DMS79 (cell line): ENCODE measurements around the gene ZDHHC11.
"Not testable (repeated sequence)": the region's sequence is repeated elsewhere in the genome, so short reads cannot be mapped to it uniquely, and the experiment has no call there.

Experiments used
- DNase-seq: peaks from one replicate; lab custom pipeline; 2025; lab: John Stamatoyannopoulos, UW

ZDHHC11 gene

DNA sequence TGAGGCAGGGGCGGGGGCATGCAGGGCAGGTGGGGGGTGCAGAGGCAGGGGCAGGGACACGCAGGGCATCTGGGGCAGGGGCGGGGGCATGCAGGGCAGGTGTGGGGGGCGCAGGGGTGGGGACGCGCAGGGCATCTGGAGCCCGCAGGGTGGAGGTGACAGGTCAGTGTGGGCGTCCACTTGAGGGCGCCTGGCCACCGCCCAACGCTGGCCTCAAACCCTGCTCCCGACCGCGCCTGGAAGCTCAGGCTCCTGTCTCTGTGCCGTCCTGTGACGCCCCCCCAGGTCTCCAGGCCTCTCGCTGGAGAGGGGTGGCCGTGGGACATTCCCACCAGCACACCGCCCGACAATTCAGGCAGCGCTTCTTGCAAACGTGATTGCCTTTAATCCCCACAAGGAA is 6.9 kb downstream of the ZDHHC11 start:
- not testable (repeated sequence) for DNase-seq

DNA sequence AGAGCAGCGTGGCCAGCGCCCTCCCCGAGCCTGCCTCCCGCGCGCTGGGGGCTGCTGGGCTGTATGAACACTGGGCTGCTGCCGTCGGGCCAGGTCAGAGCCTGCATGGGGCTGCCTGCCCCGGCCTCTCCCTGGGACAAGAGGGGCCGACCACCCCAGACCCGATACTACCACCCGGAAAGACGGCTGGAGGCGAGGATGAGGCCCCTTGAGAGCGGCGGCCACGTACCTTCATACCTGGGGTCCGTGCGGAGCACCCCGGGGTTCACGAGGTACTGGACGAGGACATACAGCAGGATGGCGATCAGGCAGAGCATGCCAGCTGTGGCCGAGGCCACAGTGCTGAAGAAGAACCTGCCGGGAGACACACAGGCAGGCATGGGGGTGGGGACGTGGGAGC is 7.4 kb downstream of the ZDHHC11 start:
- DNase-seq = not testable (repeated sequence)

DNA sequence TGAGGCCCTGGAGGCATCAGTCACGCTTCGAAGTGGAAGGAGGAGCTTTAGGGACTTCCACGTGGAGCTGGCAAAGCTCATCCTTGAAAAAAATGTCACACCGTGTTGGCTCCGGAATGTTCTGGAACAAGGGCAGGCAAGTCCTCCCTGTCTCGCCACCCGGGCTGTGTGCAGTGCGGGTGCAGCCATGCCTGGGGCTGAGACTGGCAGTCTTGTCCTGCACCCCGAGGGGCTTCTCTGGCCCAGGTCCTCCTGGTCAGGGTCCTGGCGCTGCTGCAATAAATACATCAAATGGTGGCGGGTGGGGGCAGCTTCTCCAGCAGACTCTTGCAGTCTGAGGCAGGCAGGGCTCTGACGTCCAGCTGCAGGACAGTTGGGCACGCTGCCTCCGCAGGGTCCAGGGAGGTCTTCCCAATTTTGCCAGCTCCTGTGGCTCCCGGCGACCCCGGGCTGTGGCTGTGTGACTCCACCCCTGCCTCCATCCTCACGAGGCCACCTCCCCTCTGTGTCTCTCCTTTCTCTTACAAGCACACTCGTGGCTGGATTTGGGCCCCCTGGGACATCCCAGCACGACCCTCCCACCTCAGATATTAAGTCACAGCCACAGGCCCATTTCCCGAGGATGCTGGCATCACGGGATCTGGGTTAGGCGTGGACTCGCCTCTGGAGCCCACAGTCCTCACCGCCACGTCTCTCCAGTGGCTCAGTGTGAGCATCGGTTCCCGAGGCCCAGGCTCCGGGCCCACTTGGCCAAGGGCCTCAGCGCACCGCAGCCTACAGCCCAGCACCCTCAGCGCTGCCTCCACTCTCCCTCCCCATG is 8.2 kb downstream of the ZDHHC11 start:
- not testable (repeated sequence) for DNase-seq

DNA sequence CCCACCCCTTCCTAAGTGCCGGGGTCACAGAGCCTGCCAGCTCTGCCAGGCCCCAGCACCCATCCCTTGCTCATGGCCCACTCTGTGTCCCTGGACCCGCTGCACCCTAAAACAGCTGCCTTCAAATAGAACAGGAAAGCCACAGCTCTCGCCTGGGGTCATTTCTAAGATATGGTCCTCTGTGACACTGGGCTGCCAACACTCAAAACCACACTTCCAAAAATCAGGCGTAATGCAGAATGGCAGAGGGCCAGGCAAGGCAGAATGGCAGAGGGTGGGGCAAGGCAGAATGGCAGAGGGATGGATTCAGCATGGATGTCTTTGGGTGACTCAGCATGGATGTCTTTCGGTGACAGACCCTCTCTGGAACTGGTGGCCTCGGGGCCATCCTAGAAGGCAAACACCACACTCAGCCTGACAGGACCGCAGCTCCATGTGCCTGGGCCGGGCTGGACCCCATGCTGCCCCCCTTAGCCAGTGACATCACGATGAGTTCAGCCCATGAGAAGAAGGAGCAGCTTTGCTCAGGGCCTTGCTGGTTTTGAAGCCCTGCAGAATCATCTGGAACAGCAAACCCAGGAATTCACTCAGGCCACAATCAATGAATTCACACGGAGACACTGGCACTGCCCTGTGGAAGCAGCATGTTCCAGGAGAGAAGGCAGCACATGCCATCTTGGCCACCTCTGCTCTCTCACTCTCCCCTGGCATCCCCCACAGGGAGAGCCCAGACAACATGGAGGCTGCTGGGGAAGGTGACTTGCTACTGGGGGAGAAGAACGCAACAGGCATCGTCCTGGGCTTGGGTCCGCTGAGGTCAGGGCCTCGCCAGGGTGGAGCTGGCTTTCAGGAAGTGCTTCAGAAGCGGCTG is 9.0 kb downstream of the ZDHHC11 start:
- not testable (repeated sequence) for DNase-seq

DNA sequence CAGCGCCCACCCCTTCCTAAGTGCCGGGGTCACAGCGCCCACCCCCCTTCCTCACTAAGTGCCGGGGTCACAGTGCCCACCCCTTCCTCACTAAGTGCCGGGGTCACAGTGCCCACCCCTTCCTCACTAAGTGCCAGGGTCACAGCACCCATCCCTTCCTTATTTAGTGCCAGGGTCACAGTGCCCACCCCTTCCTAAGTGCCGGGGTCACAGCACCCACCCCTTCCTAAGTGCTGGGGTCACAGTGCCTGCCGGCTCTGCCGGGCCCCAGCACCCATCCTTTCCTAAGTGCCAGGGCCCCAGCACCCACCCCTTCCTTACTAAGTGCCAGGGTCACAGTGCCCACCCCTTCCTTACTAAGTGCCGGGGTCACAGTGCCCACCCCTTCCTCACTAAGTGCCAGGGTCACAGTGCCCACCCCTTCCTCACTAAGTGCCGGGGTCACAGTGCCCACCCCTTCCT is 9.8 kb downstream of the ZDHHC11 start:
- not testable (repeated sequence) for DNase-seq

DNA sequence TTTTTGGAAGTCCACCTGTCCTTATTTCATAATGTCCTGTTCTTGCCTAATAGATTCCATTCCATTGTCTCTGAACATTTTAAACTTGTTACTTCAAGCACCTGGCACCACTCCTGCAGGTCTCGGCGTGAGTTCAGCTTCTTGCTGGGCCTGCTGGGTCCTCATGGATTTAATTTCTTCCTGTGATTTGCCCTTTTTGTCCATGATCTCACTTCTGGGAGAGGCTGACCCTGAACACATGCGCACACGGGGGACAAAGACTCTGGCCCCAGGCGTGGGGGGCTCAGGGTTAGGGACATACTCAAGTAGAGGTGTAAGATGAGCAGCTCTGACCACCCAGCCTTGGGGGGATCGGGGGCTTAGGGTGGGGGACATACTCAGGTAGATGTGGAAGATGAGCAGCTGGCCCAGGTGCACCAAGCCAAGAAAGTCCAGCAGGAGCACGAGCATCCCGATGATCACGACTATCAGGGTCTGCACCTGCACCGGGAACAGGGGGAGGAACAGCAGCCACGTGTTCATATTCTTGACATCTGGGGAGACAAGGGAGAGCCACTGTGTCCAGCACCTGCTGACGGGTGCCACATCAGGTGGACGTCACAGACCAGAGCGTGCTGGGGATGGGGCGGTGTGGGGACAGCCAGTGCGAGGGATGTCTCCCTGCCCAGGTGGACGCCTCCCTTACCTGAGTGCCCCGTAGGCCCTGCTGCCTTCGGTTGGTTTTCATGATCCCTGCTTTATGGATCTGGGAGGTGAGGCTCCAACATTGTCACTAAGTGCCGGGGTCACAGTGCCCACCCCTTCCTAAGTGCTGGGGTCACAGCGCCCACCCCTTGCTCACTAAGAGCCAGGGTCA is 10.4 kb downstream of the ZDHHC11 start:
- DNase-seq = not testable (repeated sequence)

DNA sequence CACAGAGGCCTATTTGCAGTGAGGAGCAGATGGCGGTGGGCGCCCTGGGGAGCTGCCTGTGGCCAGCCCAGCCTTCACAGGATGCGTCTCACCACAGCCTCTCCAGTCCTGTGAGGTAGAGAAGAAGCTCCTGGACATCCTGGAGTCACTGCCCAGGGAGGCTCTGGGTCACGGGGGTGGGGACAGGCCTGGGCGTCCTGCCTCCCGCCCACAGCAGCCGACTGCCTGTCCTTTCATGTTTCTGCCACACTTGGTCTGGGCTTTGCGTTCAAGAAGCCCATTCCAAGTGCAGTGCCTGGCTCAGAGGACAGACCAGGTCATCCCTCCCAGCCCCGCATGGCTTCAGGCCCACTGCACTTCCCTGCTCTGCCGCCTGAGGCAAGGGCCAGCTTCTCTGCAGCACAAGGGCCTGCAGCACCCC is 12.3 kb downstream of the ZDHHC11 start:
- DNase-seq = not testable (repeated sequence)

DNA sequence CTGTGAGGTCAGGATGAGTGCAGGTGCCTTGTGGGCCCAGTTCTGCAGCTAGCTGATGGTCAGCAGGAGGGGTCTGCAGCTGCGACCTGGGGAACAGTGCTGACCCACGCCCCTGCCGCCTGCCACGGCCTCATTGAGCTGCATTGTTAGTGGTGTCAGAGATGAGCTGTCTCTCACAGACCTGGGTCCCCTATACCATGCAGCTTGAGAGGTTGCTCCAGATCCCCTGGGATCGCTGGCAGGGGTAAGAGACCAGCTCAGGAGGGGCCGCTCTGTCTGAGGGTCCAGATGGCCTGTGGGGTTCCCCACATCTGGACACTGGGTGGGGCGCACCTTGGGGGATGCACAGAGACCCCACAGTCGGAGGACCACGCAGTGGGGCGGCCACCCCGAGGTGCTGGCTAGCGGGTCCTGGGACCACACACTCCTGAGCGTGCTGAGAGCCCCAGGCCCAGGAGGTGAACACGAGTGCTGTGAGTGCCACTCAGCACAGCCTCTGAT is 13.1 kb downstream of the ZDHHC11 start:
- not testable (repeated sequence) for DNase-seq

DNA sequence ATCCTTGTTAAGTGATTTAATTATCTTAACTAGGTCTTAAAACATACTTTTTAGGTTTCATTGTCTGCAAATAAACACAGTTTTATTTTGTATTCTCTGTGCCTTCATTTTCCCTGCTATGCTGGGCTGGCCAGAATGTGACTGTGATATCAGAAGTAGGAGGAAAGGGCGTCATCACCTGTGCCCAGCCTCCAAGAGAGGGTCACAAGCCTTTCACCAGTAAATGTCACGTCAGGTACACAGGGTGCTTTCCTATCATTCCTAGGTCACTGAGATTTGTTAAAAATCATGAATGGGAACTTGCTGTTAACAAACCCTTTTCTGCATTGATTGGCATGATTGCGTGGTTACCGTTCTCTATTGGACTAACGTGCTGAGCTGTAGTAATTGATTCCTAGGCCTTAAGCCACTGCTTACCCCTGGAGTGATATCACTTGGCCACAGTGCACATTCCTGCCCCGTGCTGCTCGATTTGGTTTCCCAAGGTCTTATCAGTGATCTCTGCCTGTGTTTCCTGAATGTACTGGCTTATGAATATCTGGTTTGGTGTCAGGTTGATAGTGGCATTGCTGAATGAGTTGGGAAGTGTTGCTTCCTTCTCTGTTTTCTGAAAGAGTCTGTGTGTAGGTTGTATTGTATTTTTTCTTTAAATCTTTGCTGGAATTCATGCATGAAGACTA is 14.7 kb downstream of the ZDHHC11 start:
- not testable (repeated sequence) for DNase-seq

DNA sequence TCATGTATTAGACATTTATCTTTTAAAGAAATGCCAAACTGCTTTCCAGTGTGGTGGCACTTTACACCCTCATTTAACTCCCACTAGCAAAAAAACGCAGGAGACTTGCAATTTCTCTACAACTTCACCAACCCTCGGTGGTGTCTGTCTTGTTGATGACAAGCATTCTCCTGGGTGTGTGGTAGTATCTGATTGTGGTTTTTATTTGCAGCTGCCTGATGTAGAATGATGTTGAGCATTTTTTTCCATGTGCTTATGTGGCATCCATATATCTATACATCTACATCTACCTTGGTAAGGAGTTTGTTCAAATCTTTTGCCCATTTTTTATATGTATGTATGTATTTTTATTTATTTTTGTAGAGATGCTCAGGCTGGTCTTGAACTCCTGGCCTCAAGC is 16.8 kb downstream of the ZDHHC11 start:
- not testable (repeated sequence) for DNase-seq

DNA sequence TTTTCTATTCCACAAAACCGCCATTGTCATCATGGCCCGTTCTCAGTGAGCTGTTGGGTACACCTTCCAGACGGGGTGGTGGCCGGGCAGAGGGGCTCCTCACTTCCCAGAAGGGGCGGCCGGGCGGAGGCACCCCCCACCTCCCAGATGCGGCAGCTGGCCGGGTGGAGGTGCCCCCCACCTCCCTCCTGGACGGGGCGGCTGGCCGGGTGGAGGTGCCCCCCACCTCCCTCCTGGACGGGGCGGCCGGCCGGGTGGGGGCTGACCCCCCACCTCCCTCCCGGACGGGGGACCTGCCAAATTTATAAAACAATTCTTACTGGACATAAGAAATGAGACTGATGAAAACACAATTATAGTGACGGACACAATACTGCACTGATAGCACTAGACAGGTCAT is 22.6 kb downstream of the ZDHHC11 start:
- DNase-seq = not testable (repeated sequence)

DNA sequence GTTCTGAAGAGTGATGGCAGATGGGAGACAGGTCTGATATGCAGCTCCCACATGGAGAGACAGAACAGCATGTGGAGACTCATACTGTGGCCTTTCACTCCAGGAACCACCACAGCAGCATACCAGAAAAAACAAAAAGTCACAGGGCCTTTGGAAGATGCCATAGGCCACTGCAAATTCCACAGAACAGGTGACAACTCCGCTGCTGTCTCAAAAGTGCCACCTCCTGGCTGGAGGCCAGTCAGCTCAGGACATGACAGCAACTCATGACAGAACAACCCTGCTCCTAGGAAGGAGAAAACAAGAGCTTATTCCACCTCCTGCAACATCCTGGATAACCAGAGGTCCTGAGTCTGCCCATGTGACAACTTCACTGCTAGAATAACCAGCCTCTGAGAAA is 25.2 kb downstream of the ZDHHC11 start:
- not testable (repeated sequence) for DNase-seq

DNA sequence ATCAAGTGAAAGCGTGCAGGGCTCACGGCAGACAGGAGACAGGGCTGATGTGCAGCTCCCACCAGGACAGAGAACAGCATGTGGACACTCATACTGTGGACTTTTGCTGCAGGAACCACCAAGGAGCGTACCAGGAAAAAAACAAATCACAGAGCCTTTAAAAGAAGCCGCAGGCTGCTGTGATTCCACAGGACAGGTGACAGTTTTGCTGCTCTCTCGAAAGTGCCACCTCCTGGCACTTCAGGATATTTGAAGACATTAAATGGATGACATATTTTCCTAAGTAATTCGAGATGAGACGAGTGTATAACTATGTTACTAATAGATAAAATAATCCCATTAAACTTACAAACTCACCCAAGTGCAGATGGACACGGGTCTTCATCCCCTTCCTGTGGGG is 29.3 kb downstream of the ZDHHC11 start:
- DNase-seq = no peak

DNA sequence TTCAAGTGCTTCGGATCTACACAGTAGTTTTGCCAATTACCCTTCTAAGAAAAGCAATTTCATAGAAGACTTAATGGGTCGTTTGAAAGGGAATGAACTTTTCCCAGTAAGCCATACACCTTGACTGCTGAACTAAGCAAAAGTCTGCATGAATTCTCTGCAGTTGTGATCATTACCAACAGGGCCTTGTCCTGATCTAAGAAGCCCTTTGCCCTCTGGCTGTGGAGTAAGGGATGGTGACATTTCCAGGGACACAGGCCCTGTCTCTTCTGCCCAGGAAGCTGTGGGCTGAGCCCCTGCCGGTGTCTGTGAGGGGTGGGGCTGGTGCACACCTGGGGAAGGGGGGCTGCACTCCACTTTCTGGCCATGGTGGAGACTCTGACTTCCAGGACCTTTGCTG is 30.5 kb downstream of the ZDHHC11 start:
- no peak for DNase-seq

DNA sequence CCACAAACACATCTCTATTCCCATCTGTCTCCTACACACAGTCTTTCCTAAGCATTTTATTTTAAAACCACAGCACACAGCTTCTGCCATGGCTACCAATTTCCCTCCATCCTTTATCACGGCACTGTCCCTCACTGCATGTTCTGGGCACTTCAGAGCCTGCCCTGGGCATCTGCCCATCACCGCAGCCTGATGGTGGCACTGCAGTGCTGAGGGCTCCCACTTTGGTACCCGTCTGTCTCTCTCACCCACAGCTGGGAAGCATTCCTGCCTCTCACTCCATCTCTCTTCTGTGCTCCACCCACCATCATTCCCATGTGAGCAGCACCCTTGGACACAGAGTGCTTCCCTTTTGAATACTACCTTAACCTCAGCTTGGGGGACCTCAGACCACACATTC is 31.7 kb downstream of the ZDHHC11 start:
- DNase-seq = no peak

DNA sequence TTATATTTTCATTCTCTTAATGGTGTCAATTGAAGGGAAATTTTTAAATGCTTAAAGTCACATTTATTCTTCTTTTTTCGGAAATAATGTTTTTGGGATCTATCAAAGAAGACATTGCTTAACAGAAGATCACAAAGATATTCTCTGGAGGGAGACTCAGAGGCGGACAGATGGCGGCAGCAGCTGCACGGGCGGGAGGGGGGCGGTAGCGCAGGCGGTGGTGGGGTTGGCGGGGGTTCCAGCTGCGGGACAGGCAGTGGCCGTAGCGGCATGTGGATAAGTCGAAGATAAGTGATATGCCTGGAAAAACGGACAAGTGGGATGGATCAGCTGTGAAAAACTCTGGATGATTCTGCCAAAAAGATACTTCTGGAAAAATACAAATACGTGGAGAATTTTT is 34.6 kb downstream of the ZDHHC11 start:
- DNase-seq = no peak

DNA sequence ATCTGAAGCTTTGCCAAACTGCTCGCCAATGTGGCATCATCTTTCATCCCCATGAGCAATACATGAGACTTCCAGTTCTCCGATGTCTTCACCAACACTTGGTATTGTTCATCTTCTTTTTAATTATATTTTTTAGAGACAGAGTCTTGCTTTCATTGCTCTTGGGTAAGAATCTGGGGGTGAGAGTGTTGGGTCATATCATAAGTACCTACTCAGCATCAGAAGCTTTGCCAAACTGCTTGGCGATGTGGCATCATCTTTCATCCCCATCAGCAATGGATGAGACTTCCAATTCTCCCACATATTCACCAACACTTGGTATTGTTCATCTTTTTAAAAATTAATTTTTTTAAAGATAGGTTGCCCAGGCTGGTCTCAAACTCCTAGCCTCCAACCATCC is 35.3 kb downstream of the ZDHHC11 start:
- no peak for DNase-seq

DNA sequence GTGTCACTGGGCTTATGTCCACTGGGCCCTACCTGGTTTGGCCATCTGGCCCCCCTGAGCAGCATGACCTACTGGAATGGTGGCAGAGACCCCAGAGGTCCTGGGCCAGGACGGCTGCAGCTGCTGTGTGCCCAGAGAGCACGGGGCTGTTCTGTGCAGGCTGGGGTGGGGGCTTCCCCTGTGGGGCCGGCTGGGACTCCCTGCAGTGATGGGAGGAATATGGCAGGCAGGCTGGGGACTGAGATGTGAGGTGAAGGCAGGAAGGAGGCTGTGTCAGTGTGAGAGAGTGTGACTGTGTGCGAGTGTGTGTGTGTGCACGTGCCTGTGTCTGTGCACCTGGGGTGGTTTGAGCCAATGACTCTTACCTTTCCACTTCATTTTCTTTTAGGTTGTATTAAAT is 37.2 kb downstream of the ZDHHC11 start:
- not testable (repeated sequence) for DNase-seq

DNA sequence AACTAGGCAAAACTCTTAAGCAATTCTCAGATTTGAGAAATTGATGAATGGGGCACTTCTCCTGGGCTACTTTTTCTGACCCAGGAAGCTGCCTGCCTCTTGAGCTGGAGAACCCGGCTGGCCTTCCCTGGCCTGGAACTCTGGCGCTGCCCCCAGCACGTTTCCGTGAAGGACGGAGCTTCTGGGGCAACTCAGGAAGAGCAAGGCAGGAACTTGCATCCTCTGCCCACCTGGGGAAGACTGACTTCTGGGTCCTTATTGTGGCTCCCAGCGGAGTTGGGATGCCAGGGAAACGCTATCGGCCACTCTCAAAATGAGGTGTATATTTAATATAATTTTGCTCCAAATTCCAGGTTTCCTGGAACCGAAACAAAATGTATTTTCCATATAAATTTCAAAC is 39.4 kb downstream of the ZDHHC11 start:
- DNase-seq = not testable (repeated sequence)

DNA sequence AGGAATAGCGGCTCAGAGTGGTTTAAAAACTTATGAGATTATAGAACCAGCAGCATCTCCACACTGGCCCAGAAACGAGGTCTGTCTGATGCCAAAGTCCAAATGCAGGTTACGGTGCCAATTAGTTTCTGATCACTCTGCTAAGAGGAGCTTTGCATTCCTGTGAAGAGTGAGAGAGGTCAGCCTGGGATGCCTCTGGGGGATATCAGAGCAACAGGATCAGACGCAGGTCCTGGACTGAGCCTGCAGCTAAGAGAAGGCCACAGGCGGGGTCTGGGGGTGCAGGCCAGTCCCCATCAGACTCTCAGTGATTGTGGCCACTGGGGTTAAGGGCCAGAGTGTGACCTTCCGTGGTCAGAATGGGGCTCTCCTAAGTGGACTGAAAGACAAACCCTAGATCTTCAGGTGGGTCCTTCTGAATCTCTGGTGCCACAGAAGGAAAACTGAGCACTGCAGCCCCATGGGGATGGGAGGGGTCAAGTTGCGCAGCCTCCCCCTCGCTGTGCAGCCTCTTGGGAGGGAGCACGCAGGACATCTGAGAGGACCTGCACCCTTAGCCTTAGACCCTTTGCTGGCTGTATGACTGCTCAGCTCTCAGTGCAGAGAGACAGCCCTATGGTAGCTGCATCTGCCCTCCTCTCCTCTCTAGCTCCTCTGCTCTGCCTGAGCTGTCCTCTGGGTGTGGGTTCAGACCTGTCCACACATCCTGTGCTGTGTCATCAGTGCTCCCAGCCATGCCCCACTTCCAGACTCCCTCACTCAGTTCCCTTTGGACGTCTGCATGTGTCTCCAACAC is 42.9 kb downstream of the ZDHHC11 start:
- DNase-seq = not testable (repeated sequence)
